Stimulated activated CD8-positive, alpha-beta memory T cell treated with anti-CD3 and anti-CD28 coated beads, Interleukin-7, amount 100 ng/mL, for 48 hours (primary cell): Measurements from ENCODE around the gene LDAH.
A peak's percentile ranks its signal among the peaks of the same experiment; 100 is the strongest.

Source experiments
- DNase-seq, 2 donors: peaks; one replicate each; pipeline ENCODE4 v3.0.0-alpha.2; 2020; ENCODE audit warnings: low read depth in 1 of 2; ENCODE audit errors: extremely low read depth in 1 of 2

LDAH gene

DNA sequence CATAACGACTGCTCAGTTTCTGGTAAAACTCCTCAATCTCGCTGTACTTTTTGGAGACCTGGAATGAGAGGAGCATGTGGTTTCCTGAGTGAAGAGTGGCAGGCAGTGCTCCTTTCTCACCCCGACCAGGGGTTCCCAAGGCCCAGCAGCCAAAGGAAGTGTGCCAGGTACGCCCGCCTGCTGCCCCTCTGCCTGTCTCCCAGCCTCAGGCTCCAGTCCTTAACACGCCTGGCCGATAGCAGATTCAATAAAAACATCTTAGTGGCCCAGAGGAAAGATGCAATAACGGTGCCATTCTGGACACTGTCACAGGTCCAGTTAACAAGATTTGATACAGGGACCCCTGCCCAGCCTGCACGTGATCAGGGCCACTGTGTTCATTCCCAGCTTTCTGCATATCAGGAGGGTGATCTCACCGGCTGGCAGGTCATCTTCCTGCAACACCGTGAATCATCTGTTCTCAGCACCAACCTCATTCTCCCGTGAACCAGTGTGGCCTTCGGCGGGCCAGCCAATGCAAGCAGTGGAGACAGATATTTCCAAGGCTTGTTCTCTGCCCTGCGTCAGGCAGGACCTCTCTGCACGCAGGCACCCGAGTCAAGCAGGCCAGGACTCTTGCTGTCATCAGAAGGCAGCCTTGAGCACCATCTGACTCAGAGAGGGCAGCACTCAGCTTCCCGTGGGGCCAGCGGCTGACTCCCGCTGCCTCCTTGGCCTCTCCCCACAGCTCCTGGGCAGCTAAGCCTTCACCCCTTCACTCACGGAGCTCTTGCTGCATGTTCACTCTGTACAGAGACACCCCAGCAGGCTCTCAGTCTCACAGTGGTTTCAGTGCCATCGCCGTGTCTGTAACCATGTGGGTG lies 181.5 kb downstream of the LDAH start:
- no peak for DNase-seq

DNA sequence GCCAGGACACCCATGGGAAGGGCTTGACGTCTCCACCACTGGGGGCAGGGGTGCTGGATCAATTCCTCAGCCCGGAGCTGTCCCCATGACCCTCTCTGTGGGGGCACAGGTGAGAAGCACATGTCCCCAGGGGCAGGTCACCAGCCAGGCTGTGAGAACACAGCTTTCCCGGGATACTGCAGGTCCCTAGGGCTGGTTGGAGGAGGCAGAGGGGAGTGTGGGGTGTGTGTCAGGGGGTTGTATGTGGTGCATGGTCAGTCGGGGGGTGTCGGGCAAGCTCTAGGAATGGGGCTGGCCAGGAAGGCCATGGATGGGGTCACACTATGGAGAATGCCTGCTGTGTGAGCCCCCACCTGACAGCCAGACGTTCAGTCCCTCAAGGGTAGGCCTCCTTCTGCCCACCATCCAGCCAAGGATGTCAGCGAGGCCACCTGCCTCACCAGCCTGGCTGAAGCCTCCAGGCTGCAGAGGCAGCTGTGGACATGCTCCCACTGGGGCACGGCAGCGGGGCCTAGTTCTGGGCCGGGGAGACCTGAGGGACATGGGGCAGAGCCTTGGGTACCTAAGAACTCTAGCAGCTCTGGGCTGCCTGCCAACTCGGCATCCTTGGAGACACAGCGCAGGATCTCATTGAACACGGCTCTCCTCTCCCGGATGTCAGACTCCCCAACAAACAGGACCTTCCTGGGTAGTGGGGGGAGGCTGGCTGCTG lies 182.3 kb downstream of the LDAH start:
- no peak for DNase-seq

DNA sequence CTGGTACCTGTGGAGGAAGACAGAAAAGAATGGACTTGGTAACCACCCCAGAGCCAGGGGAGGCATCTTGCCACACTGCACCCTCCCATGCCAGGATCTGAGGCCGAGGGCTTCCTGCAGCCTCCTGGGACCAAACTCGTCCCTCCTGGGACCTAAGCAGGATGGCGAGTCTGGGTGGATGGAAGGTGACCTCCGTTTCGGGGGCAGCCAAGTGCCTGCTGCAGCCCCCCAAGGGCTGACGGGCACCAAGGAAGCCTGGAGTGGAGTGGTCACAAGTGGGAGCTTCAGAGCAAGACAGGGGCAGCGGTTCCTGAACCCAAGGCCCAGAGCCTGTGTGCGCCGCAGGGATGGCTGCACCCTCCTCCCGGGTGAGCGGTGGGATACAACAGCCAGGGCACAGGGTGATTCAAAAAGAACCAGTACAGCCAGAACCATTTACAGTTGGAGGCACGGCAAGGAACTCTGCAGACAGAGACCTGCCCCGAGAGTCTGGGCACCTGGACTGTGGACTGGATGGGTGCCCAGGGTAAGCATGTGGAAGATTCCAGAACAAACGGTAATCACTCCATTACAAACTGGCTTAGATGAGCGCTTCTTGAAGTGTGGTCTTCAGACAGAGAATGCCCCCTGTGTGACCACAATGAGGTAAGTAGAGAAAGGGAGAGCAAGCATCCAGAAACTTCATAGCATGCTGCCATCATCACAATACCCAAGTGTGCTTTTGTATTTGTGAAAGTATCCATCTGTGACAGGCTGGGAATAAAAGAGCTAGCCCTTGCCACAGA lies 184.1 kb downstream of the LDAH start:
- DNase-seq, result no peak

DNA sequence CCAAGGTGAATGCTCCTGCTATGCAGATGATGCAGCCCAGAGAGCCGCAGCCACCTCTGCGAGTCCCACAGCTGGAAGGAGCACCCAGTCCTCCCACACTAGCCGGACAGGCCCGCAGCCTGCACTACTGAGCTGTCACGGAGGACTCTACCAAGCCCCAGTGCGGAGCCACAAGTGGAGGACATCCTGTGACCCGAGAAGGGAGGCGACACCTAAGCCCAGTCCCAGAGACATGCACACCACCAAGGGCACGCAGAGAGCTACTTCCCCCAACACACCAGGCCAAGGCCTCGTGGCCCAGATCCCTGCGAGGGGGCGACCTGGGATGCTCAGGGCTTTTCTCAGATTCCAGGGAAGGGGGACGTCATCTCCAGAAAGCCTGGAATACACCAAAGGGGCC lies 184.9 kb downstream of the LDAH start:
- no peak for DNase-seq

DNA sequence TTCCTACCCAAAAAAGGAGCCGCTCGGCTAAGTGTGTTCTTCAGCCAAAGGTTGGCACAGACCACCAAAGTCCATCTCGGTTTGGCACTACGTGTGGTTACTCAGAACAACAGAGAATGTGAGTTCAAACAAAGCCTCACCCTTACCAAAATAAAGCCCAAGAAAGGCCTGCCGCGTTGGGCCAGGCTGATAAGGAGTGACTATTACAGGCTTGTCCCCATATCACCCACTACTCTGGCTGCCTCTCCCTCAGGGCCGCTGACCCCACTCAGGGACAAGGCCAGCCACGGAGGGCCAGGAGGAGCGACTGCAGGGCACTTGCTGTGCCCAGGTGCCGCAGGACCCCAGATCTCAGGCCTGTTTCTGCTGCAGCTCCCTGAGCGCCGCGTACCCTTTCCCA lies 185.8 kb downstream of the LDAH start:
- DNase-seq, result no peak

DNA sequence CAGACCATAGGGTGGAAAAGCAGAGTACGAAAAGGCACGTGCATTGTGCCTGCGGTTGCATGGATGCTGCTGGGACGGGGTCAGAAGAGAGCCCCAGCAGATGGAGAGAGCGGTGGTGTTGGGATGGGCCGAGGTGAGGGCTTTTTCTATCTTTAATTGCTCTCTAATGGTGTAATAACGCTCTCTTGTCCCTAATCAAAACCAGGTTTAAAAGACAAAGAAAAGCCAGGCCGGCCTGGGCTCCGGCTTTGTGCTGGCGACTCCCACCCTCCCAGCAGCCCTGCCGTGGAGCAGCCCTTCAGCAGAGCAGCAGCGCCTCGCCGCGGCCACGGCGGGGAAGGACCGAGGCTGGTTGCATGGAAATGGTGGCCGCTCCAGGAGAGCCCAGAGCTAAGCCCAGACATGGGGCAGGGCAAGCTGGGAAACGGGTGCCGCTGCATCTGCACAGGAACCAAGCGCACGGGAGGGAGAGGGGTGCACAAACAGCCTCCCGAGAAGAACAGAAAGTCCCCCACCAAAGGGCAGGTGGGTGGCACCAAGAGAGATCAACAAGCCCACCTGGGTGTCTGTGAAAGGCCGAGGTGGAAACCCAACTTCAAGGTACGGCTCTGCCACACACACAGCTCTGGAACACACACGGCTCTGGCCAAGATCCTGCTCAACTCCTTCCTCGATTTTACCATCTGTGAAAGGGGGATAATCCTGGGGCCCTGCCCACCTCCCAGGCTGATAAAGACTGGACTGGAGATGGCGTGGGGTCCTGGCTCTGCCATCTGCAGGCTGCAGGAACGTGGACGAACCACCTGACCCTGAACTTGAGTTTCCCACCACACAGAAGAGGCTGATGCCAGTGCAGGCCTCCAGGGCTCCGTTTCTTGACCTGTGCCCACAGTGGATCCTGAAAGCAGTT lies 187.0 kb downstream of the LDAH start:
- peak in 1 of 2 donors; percentile 27 for DNase-seq

DNA sequence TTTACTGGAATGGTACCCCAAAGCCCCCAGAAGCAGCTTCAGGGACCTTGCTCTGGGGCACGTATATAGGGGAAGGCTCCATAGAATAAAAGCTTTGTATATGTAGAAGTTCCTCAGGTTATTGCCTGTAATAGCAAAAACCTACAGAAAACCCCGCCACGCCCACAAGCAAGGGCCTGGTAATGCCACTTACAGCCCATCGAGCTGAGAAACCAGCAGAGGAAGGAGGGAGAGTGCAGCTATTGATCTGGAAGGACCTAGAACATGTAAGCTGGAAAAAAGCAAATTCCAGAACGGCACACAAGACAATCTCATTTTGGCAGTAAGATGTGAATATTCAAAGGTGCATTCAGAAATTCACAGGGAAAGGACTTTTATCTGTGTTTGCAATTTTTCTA lies 187.8 kb downstream of the LDAH start:
- DNase-seq, result no peak

DNA sequence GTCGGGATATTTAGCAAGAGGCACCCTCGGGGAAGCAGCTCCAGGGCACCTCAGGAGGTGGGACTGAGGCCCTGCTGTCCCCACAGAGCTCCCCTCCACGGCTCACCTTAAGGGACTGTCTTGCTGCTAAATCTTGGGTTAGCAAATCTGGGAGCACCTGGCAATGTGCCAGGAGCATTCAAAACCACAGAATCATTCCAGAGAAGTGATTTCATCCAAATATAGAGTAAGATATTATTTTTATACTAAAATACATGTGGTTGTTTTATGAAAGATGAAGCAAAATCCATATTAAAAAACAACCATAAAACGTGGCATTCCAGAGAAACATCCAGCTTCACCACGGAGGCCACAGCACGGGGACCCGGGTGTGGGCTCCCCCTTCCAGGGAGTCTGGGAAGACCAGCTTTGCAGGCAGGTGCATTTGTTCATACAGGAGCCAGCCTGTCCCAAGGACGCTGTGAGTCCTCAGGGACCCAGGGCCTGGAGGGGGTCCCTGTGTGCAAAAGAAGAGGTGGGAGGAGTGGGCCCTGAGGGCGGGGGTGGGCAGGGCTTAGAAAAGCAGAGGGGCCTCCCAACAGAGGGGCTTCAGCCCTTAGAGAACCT lies 188.3 kb downstream of the LDAH start:
- DNase-seq, result no peak
